Left cardiac atrium (tissue), 4 donors: Measurements from ENCODE around the gene CACTIN. TPM values are rescaled to one million over a fixed set of nuclear protein-coding genes. Genes with fewer than 3 reads are reported as not detected.
"Not testable (repeated sequence)": the region's sequence is repeated elsewhere in the genome, so short reads cannot be mapped to it uniquely, and the experiment has no call there.

ENCODE experiments used
- ATAC-seq, 2 donors: fragments of 200-7000 bp; cut with Tn5 transposase; one replicate each; pipeline ENCODE4 v1.9.1; 2020; ENCODE audit warnings: mild to moderate bottlenecking in 2 of 2, moderate library complexity in 2 of 2
- DNase-seq: peaks from one replicate; pipeline ENCODE4 v3.0.0-alpha.2; 2020
- intact Hi-C, 2 donors: fragments of 100-400 bp; cut with DNase I; formaldehyde crosslinking; loops; one replicate each; pipeline versions ENCODE4 v1.14.1 to v1.15.1; 2022 to 2023
- total RNA-seq, 2 donors: library from RNA; stranded (reverse); fragmentation: NEBNext Ultra II Directional; extraction: Animal tissue kit (Norgen Biotek cat#: 25700); gene quantifications; one replicate each; pipeline ENCODE4 v1.2.1, GENCODE V29; 2021
- donor health status: DM: no; HTN: yes; CAD: no.
- donor health status: DM: no; HTN: yes; CAD: no; lungs with severe emphysema.
- donor health status: DM: yes; HTN: yes; CAD: no.
- donor health status: Dilated cardiomyopathy.

The CACTIN gene
- total RNA-seq, 2 donors from 2014 or later = 12.5 to 12.9 TPM

GRCh38 chr19:3636506-3636905, 9.9 kb upstream of the CACTIN start:
- no peak for DNase-seq
- intact Hi-C loops = no loop called here
- ATAC-seq = no peak

GRCh38 chr19:3634496-3635045, 8.0 kb upstream of the CACTIN start:
- ATAC-seq = no peak
- DNase-seq = no peak
- intact Hi-C loops = no loop called here

- DNase-seq (no peak), ATAC-seq (no peak)
- intact Hi-C loops = no loop called here
Measured at GRCh38 chr19:3633559-3633988, 7.0 kb upstream of the CACTIN start.

GRCh38 chr19:3632739-3633558, 6.4 kb upstream of the CACTIN start:
- intact Hi-C loops = no loop called here
- no peak for ATAC-seq
- no peak for DNase-seq

DNA sequence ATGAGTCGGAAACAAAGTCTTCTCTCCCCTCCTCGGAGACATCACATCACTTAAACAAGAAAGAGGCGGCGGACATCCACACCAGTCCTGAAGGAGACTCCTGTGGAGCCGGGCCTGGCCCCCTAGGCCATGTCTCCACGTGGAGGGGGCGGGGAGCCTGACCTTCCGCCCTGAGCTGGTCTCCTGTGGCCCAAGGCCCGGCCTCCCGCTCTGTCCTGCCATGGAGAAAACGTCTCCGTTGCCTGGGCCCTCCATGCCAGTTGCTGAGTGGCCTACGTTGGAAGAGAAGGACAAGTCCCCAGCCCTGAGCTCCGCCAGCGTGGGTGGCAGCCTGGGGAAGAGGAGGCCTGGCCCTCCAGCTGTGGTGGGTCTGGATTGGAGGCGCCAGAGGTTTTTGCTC, 5.5 kb upstream of the CACTIN start:
- ATAC-seq = peak in 1 of 2 donors; percentile 4
- intact Hi-C loops = no loop called here

GRCh38 chr19:3631053-3631861, 4.7 kb upstream of the CACTIN start:
- ATAC-seq = no peak
- intact Hi-C loops = no loop called here
- DNase-seq = no peak

More for the DNA sequence above, 5.5 kb upstream of the CACTIN start:
- DNase-seq = no peak

DNA sequence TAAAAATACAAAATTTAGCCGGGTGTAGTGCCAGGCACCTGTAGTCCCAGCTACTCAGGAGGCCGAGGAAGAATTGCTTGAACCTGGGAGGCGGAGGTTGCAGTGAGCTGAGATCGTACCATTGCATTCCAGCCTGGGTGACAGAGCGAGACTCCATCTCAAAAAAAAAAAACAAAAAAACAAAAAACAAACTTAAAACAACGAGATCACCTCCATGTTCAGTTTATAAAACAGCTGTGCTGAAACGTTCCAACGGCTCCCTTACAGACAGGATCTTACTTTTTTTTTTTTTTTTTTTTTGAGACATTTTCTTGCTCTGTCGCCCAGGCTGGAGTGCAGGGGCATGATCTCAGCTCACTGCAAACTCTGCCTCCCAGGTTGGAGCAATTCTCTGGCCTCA, 2.2 kb upstream of the CACTIN start:
- intact Hi-C loops, ATAC-seq, DNase-seq: not testable (repeated sequence)

GRCh38 chr19:3627351-3627723, 747 bp upstream of the CACTIN start:
- DNase-seq (no peak), ATAC-seq (no peak)
- intact Hi-C loops = no loop called here

- DNase-seq (no peak), ATAC-seq (peak; percentile 0 to 5)
- intact Hi-C loops = no loop called here
Measured at GRCh38 chr19:3625996-3626472, 556 bp downstream of the CACTIN start.

- ATAC-seq = no peak
- DNase-seq = no peak
- intact Hi-C loops = no loop called here
Measured at GRCh38 chr19:3623716-3624115, 2.9 kb downstream of the CACTIN start.

DNA sequence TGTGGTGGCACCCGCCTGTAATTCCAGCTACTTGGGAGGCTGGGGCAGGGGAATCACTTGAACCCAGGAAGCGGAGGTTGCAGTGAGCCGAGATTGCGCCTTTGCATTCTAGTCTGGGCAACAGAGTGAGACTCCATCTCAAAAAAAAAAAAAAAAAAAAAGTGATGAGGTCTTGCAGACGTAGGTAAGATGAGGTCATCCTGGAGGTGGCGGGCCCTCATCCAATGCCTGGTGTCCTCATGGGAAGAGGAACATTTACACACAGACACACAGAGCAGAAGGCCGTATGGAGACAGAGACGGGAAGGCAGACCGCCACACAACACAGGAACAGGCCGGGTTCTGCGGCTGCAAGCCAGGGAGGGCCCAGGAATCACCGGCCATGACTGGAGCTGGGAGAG, 4.4 kb downstream of the CACTIN start:
- ATAC-seq = no peak
- intact Hi-C loops = no loop called here
- DNase-seq = no peak

DNA sequence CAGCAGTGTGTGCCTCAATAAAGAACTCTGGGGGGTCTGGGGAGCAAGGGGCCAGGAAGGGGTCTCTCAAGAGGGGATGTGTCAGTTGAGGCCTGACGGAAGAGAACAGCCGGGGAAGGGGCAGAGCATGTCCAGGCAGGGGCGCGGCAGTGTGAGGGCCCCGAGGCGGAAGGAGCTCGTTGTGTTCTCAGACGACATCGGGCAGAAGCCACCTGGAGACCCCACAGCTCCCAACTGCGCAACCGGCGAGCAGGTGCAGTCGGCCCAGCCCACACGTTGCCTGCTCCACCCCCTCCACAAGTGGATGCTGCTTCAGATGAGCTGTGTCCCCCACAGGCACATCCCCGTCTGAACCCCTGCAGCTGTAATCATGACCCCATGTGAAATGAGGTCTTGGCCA, 4.9 kb downstream of the CACTIN start:
- no peak for ATAC-seq
- no peak for DNase-seq
- intact Hi-C loops = no loop called here

- ATAC-seq = no peak
- no peak for DNase-seq
- intact Hi-C loops = no loop called here
Measured at GRCh38 chr19:3620817-3621547, 5.6 kb downstream of the CACTIN start.

GRCh38 chr19:3620145-3620816, 6.3 kb downstream of the CACTIN start:
- ATAC-seq (no peak), DNase-seq (no peak)
- intact Hi-C loops = no loop called here

GRCh38 chr19:3619631-3620012, 7.0 kb downstream of the CACTIN start:
- no peak for DNase-seq
- intact Hi-C loops = loop anchor here in 1 of 2 donors (2.0 to 5.0 kb wide), 4 partner anchors 33 to 75 kb away; partner anchors contain the start of gene MFSD12
- no peak for ATAC-seq

GRCh38 chr19:3618811-3619630, 7.6 kb downstream of the CACTIN start:
- DNase-seq (no peak), ATAC-seq (peak in 1 of 2 donors; percentile 2)
- intact Hi-C loops = loop anchor here in 1 of 2 donors (2.0 to 5.0 kb wide), 4 partner anchors 32 to 74 kb away; partner anchors contain the start of gene MFSD12

GRCh38 chr19:3618144-3618810, 8.3 kb downstream of the CACTIN start:
- intact Hi-C loops = loop anchor here in 1 of 2 donors (2.0 to 5.0 kb wide), 4 partner anchors 31 to 73 kb away; partner anchors contain the start of gene MFSD12
- peak; percentile 81 for DNase-seq
- peak; percentile 79 to 84 for ATAC-seq
